Measurements from ENCODE around the gene DCPS.

DNA sequence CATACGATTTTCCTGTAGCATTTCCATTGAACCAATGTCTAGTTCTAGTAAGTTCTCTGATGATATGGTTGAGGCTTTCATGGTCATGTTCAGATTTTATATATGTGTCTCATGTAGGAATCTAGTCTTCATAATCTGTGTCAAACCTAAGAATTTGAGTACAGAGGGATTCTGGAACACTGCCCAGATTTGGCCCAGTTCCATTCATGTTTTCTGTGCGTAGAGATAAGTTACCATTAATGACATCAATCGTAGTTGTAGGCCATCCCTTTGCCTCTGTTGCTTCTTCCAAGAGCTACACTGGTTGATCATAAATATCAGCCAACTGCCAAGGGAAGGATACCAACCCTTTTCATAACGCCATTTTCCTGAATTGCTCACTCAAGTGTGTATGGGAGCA lies 74.9 kb downstream of the DCPS start:
- TF ChIP-seq, protein P1, sequence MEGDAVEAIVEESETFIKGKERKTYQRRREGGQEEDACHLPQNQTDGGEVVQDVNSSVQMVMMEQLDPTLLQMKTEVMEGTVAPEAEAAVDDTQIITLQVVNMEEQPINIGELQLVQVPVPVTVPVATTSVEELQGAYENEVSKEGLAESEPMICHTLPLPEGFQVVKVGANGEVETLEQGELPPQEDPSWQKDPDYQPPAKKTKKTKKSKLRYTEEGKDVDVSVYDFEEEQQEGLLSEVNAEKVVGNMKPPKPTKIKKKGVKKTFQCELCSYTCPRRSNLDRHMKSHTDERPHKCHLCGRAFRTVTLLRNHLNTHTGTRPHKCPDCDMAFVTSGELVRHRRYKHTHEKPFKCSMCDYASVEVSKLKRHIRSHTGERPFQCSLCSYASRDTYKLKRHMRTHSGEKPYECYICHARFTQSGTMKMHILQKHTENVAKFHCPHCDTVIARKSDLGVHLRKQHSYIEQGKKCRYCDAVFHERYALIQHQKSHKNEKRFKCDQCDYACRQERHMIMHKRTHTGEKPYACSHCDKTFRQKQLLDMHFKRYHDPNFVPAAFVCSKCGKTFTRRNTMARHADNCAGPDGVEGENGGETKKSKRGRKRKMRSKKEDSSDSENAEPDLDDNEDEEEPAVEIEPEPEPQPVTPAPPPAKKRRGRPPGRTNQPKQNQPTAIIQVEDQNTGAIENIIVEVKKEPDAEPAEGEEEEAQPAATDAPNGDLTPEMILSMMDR (IDR thresholded peaks at IDR 0.05; ENCODE audit: low read length), result no peak
- TF ChIP-seq EZH2 (IDR thresholded peaks at IDR 0.05; ENCODE audit: borderline replicate concordance, low read length), result no peak

All from OCI-LY1 (cell line).